ENCODE data around the gene CCR3. TPM values are rescaled to one million over a fixed set of nuclear protein-coding genes. Genes with fewer than 3 reads are reported as not detected.
A peak's percentile ranks its signal among the peaks of the same experiment; 100 is the strongest.

CCR3 gene
- polyA plus RNA-seq, 1 donor from 2014 or later, result 0.15 TPM

GRCh38 chr3:46316206-46316605 lies 73.9 kb downstream of the CCR3 start:
- Mint-ChIP-seq H3K4me3 (peak overlapping the region in 2 of 4 donors; percentile 19 to 38), H3K4me1 (peaks cover 20 to 33% (median 31%) of the 10 kb centered on the region in 3 donors), H3K36me3 (peaks cover 2% of the 10 kb centered on the region), H3K27ac (peak overlapping the region in 1 of 3 donors; percentile 64), H3K27me3 (no peaks in the 10 kb centered on the region), H3K9me3 (peaks cover 0 to 3% (median 2%) of the 10 kb centered on the region in 3 donors)

Other genes with a start within 250 kb of the CCR3 start
- 3.3 TPM for gene FYCO1, start 246.6 kb upstream of the CCR3 start, polyA plus RNA-seq
- gene XCR1, start 215.0 kb upstream of the CCR3 start, polyA plus RNA-seq, result not detected
- gene CCR1, start 34.1 kb upstream of the CCR3 start, polyA plus RNA-seq, result 5.8 TPM
- 10.9 TPM for gene CCR2, start 111.7 kb downstream of the CCR3 start, polyA plus RNA-seq
- gene CCR5, start 128.5 kb downstream of the CCR3 start, polyA plus RNA-seq, result not detected
- 1.3 TPM for gene CCRL2, start 164.8 kb downstream of the CCR3 start, polyA plus RNA-seq
- not detected for gene LTF, start 222.4 kb downstream of the CCR3 start, polyA plus RNA-seq

Data from IgD-negative memory B cell (primary cell).